Measurements from ENCODE around the gene ARMC12.
"Not testable (repeated sequence)": the region's sequence is repeated elsewhere in the genome, so short reads cannot be mapped to it uniquely, and the experiment has no call there.

Gene ARMC12

GRCh38 chr6:35730745-35731413 lies 6.0 kb upstream of the ARMC12 start:
- no peak for DNase-seq (ENCODE audit: insufficient read length, low spot score)
- TF ChIP-seq CTCF (IDR thresholded peaks at IDR 0.05; ENCODE audit: insufficient read depth, missing control alignments), result no peak
- no peak for FAIRE-seq

GRCh38 chr6:35731414-35731735 lies 5.5 kb upstream of the ARMC12 start:
- TF ChIP-seq CTCF (IDR thresholded peaks at IDR 0.05; ENCODE audit: insufficient read depth, missing control alignments), result no peak
- FAIRE-seq (no peak), DNase-seq (ENCODE audit: insufficient read length, low spot score) (peak; percentile 93)

GRCh38 chr6:35731736-35732532 lies 4.9 kb upstream of the ARMC12 start:
- TF ChIP-seq CTCF (IDR thresholded peaks at IDR 0.05; ENCODE audit: insufficient read depth, missing control alignments), result no peak
- DNase-seq (ENCODE audit: insufficient read length, low spot score), result peak; percentile 82
- FAIRE-seq, result no peak

- FAIRE-seq, result no peak
- no peak for DNase-seq (ENCODE audit: insufficient read length, low spot score)
- TF ChIP-seq CTCF (IDR thresholded peaks at IDR 0.05; ENCODE audit: insufficient read depth, missing control alignments), result no peak
Observed at GRCh38 chr6:35733633-35734032, 3.2 kb upstream of the ARMC12 start.

GRCh38 chr6:35734319-35734718 lies 2.5 kb upstream of the ARMC12 start:
- DNase-seq (ENCODE audit: insufficient read length, low spot score); FAIRE-seq: not testable (repeated sequence)

- DNase-seq (ENCODE audit: insufficient read length, low spot score), result no peak
- TF ChIP-seq CTCF (IDR thresholded peaks at IDR 0.05; ENCODE audit: insufficient read depth, missing control alignments), result no peak
- no peak for FAIRE-seq
Observed at GRCh38 chr6:35735452-35735851, 1.4 kb upstream of the ARMC12 start.

- peak; percentile 87 for TF ChIP-seq CTCF (IDR thresholded peaks at IDR 0.05; ENCODE audit: insufficient read depth, missing control alignments)
- FAIRE-seq (no peak), DNase-seq (ENCODE audit: insufficient read length, low spot score) (peak; percentile 75)
Observed at GRCh38 chr6:35736253-35736894, 458 bp upstream of the ARMC12 start.

Measured in D721Med (cell line).